GM12892 (cell line): ENCODE measurements around the gene IER3IP1.

ENCODE experiments used
- POLR2A ChIP-seq: IDR thresholded peaks from 2 replicates; pipeline ENCODE4 v1.6.1; 2011; ENCODE audit warnings: low read depth, low read length, control low read depth
- POLR2AphosphoS5 ChIP-seq: IDR thresholded peaks from 2 replicates; pipeline ENCODE4 v1.6.1; 2011; ENCODE audit warnings: low read depth, low read length, control low read depth

DNA sequence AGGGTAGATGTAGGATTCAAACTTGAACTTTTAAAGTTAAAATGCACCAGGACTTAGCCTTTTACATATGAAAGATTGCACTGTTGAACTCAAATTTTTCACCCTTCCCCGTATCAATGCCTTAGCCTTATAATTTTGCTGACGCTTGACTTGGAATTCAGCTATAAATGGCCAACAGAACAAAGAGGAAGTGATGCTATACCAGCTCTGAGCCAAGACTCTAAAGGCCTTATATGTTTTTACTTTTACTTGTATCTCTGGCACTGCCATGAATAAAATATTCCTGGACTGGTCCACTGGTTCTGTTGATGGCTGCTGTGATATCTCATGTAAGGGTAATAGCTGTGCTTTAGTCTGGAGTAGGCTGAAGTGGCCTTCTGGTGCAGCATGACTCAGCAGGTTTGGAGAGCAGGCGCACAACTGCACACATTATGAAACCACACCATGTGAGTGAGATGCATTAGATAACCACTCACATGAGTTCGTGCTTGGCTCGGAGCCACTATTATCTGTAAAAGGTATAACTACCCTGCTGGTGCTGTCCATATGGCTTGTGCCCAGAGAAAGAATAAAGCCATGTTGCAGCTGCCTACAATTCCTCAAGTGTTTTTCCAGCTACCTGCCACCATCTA, 8.4 kb upstream of the IER3IP1 start:
- TF ChIP-seq POLR2A (no peak), POLR2AphosphoS5 (no peak)
